Omental fat pad (tissue), 4 donors: ENCODE data around the gene LAPTM5. TPM values are rescaled to one million over a fixed set of nuclear protein-coding genes. Genes with fewer than 3 reads are reported as not detected.

Source experiments
- ATAC-seq: fragments of 150-250 bp; one replicate; pipeline ENCODE4 v1.9.1; 2016; ENCODE audit warnings: mild to moderate bottlenecking, moderate library complexity; ENCODE audit not compliant: low FRiP score
- DNase-seq: peaks from one replicate; pipeline ENCODE4 v3.0.0-alpha.2; 2019; ENCODE audit warnings: low spot score
- CTCF ChIP-seq, 3 donors: fragments of 450-650 bp; IDR thresholded peaks; one replicate each; pipeline ENCODE4 v1.5.1; 2016 to 2017; ENCODE audit warnings: antibody characterized with exemption in 3 of 3, mild to moderate bottlenecking in 3 of 3, moderate library complexity in 2 of 3
- total RNA-seq, 4 donors: library from RNA; depleted of rRNA; stranded (reverse); fragments of >200 nt; gene quantifications; one replicate each; pipeline ENCODE4 v1.1.0, GENCODE V29; 2016

LAPTM5 gene
- total RNA-seq, 4 donors from 2014 or later, result 87.4 to 327 (median 154) TPM

GRCh38 chr1:30745834-30746208 is 11.8 kb downstream of the LAPTM5 start:
- DNase-seq (no peak), ATAC-seq (no peak)
- TF ChIP-seq CTCF (IDR thresholded peaks at IDR 0.05), result no peak

GRCh38 chr1:30745156-30745833 is 12.3 kb downstream of the LAPTM5 start:
- ATAC-seq, result no peak
- TF ChIP-seq CTCF (IDR thresholded peaks at IDR 0.05), result no peak
- no peak for DNase-seq

- no peak for DNase-seq
- no peak for ATAC-seq
Measured at GRCh38 chr1:30744060-30744756, 13.4 kb downstream of the LAPTM5 start.

GRCh38 chr1:30743584-30744059 is 14.0 kb downstream of the LAPTM5 start:
- TF ChIP-seq CTCF (IDR thresholded peaks at IDR 0.05), result no peak
- DNase-seq (no peak), ATAC-seq (no peak)

More at GRCh38 chr1:30744060-30744756, 13.4 kb downstream of the LAPTM5 start:
- TF ChIP-seq CTCF (IDR thresholded peaks at IDR 0.05), result no peak

GRCh38 chr1:30742963-30743559 is 14.5 kb downstream of the LAPTM5 start:
- no peak for DNase-seq
- no peak for ATAC-seq
- no peak for TF ChIP-seq CTCF (IDR thresholded peaks at IDR 0.05)

- TF ChIP-seq CTCF (IDR thresholded peaks at IDR 0.05), result no peak
- no peak for ATAC-seq
Measured at GRCh38 chr1:30742300-30742962, 15.1 kb downstream of the LAPTM5 start.

More at GRCh38 chr1:30742300-30742962, 15.1 kb downstream of the LAPTM5 start:
- DNase-seq, result no peak
